HG02885 (cell line): Measurements from ENCODE around the gene CDH26.
A peak's percentile ranks its signal among the peaks of the same experiment; 100 is the strongest.

ENCODE experiments used
- ATAC-seq: cut with Tn5 transposase; IDR thresholded peaks from one replicate; pipeline ENCODE4 v1.9.1; 2021; ENCODE audit warnings: mild to moderate bottlenecking; ENCODE audit not compliant: unreplicated experiment, poor library complexity

The CDH26 gene

GRCh38 chr20:60057123-60057865, 99.1 kb downstream of the CDH26 start:
- ATAC-seq, result peak; percentile 73

- no peak for ATAC-seq
Observed at GRCh38 chr20:60057866-60058807, 99.9 kb downstream of the CDH26 start.

GRCh38 chr20:60058879-60059278, 100.7 kb downstream of the CDH26 start:
- no peak for ATAC-seq

- ATAC-seq, result no peak
Observed at GRCh38 chr20:60060006-60060557, 101.9 kb downstream of the CDH26 start.

GRCh38 chr20:60060593-60060992, 102.4 kb downstream of the CDH26 start:
- no peak for ATAC-seq

GRCh38 chr20:60062431-60063047, 104.3 kb downstream of the CDH26 start:
- ATAC-seq, result no peak

- no peak for ATAC-seq
Observed at GRCh38 chr20:60063048-60063451, 104.8 kb downstream of the CDH26 start.

- ATAC-seq, result no peak
Observed at GRCh38 chr20:60063739-60064380, 105.6 kb downstream of the CDH26 start.
